Iris pigment epithelial cell (primary cell): ENCODE measurements around the gene NISCH.

Experiments used
- DNase-seq: peaks from one replicate; pipeline ENCODE4 v3.0.0-alpha.2; 2011; ENCODE audit warnings: low read depth

NISCH gene

DNA sequence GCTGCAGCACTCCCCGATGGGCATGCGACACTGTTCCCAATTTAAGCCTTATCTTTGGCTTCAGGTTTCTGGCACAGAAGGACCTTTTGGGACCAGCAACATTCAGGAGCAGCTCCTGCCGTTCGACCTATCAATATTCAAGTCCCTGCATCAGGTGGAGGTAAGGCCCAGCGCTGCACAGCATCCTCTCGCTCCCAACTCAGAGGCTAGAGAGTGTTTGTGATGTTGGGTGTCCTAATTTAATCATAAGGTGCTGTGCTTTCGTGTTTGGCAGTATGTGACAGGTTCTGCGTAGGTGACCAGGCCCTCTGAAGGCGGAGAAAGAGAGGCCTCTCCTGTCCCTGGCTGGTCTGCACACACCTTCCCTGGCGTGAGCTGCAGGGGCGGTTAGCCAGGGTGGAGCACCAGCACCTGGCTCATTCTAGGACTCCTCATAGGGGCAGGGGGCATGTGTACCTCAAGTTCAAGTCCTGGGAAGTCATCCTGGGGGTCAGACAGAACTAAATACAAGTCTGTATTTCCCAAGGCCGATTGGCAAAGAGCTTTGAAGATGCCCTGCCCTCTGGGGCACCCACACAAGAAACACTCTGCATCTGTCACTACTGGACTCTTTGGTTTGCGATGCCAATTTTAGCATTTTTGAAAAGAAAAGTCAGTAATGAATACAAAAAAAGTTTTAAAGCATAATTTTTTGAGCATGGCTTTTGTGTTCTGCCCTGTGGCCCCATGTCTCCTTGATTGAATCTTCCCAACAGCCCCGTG is 17.0 kb downstream of the NISCH start:
- DNase-seq = no peak

- DNase-seq = no peak
Measured at GRCh38 chr3:52473026-52473425, 17.6 kb downstream of the NISCH start.

- DNase-seq = no peak
Measured at GRCh38 chr3:52477076-52477795, 21.8 kb downstream of the NISCH start.

GRCh38 chr3:52477796-52478095 is 22.3 kb downstream of the NISCH start:
- no peak for DNase-seq

DNA sequence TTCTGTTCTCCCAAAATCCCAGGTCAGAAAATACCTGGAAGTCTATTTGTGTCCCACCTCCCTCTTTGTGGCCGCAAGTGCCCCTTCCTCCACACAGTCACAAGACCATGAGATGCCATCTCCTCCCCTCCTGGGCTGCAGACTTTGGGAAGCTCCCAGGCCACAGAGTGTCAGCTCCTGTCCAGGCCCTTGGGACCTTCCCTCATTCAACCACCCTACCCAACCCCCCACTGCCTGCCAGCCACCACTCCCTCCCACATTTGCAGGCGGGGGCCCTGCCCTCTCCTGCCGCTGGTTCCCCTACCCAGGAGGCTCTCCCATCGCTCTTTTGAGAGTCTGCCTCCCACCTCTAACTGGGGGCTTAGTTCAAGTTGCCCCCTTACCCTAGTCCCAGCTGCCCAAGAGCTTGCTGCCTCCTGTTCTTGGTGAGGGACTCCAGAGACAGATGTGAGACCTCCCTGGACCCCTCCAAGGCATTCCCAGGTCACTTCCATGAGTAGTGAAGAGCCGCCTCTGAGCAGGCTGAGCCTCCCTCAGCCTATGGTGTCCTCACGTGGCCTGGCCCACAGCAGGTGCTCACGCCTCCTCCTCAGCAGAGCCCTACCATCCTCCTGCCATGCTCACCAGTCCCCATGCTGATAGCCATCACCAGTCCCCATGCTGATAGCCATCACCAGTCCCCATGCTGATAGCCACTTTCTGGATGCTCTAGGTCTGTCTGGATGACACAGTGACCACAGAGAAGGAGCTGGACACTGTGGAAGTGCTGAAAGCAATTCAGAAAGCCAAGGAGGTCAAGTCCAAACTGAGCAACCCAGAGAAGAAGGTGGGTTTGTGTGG is 23.9 kb downstream of the NISCH start:
- no peak for DNase-seq

GRCh38 chr3:52479877-52480575 is 24.6 kb downstream of the NISCH start:
- DNase-seq = no peak

DNA sequence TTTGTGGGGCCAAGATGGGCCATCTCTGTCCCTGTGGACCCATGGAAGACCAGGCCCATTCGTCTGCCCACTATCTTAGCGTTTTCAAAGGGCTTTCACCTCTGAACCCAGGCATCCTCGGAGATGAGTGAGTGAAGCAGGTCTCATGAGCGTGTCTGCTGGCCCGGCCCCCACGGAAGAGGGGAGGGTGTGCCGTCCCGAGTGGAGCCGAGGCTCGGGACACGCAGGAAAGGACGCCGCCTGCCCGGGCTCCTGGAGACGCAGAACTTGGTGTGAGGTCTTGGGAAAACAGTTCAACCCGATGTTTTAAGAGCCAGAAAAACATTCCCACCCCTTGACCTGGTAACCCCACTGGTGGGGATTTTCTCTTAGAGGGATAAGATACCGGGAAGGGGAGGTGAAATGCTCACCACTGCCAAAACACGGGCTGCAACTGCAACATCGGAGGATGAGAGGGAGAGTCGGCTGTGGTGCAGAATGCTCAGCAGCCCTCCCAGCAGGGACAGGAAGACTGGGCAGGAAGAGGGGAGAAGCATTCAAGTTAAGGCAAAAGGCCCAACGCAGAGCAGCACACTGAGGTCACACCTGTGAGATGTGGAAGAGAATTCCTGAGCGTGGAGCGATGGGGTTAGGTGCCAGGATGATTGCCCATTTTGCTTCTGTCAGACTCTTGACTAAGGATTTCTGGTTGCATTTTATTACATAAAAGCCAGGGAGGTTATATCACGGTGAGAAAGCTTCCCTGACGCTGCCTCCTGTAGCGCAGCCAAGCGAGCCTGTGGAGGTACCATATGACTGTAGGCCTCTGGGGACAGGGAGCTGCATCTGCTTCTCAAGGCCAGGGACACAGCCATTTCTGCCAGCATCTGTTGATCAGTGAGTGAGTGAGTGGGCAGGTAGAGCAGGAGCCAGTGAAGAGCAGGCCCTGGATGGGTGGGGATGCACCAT is 25.6 kb downstream of the NISCH start:
- DNase-seq = no peak

DNA sequence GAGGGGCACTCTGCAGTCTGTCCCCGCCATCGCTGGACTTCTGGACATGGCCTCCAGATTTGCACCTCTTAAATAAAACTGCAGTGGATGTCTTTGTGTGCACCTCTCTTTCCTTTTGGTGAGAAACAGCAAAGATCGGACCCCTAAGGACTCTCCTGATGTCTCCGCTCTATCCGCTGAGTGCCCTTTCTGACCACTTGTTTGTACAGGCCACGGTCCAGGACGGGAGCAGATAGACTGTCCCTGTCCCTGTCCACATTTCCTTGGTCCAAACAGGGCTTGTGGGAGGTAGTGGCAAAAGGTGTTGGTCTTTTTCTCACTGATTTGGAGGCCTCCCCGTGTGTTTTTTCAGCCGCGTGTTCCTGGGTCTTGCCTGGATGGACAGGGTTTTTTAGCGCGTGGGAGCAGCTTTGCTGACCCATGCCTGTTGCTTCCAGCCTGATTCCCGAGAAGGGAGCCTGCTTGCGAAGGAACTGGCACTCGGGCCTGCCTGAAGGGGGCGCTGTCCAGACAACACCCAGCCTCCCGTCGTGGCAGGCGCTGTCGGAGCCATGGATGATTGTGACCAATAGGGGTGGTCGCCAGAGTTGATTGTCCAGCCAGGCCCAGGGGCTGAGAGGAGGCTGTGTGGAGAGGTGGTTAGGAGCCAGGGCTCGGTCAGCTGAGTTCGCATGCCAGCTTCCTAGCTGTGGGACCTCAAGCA is 26.6 kb downstream of the NISCH start:
- no peak for DNase-seq

DNA sequence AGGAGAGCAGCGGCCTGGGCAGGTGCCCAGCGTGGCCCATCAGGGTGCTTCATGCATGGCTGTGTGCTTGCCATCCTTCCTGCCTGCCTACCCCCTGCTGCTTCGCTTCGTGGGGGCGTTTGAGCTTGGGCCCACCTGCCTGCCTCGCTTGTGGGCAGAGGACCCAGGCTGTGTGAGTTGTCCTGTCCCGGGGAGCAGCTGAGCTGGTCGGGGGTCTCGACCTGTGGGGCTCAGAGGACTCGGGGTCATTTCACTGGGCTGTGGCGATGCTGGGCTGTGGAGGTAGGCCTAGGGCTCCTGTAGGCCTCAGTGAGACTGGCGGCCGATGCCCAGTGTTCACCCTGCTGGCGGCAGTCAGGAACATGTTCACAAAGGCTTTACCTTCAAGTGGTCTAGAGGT is 27.7 kb downstream of the NISCH start:
- no peak for DNase-seq

DNA sequence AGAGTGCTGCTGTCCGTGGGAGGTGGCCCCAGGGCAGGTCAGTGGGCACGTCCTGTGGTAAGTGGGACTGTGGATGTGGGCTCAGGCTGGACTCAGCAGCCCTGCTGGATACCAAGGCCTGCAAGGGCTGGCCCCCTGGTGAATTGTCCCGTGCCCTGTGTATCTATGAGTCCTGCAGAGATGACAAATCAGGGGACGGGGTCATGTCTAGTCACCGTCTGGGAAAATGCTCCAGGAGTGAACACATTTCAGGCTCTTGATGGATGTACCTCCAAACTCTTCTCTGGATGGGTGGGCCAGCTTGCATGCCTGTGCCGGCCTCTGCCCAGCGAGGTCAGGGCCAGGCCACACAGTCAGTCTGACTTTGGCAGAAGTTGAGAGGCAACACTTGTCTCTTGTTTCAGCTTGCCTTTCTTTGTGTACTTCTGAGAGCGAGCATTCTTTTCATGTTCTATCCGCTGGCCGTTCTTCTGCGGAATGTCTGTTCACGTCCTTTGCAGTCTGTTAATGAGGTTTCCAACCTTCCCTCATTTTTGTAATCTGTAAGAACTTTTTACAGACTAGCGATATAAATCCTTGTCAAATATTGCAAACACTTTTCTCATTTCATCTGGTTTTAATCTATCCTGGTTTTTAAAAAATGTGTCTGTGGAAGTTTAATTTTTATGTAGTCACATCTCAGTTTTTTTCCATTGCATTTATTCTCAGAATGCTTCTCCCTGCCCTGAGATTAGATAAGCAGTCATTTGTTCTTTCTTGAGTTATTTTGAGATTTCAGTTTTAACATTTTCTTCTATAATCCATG is 28.4 kb downstream of the NISCH start:
- peak; percentile 67 for DNase-seq

DNA sequence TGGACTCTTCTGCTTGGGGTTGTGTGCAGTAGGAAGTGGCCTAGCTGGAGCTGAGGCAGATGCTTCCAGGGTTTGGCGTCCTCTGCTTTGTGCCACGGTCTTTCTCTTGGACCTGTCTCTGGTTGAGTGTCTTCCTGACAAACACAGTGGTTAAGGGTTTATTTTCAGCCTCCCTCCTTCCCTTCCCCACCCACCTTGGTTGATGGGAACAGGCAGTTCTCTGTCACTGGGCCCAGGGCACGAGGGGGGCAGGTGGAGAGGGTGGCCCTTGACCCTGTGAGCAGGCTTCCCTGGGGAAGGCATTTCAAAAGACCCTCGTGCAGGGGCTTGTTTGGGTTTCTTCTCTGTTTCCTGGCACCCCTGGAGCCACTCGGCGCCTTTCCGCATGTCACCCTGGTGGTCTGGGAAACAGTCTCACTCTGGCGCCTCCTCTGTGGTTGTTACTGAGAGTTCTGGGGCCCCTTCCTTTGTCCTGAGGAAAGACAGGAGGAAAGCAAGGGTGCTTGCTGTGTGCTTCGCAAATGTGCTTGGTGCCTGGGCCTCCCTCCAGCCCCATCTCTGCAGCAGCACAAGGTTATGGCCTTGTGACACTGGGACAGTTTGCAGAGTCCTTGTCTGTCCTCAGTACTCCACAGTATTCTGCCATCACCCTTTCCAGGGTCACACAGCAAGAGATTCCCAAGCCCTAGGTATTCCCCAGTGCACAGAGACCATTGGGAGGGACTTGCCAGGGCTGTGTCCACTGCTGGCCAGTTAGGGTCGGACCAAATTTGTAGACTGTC is 29.5 kb downstream of the NISCH start:
- DNase-seq = no peak

GRCh38 chr3:52487050-52487787 is 31.8 kb downstream of the NISCH start:
- no peak for DNase-seq

DNA sequence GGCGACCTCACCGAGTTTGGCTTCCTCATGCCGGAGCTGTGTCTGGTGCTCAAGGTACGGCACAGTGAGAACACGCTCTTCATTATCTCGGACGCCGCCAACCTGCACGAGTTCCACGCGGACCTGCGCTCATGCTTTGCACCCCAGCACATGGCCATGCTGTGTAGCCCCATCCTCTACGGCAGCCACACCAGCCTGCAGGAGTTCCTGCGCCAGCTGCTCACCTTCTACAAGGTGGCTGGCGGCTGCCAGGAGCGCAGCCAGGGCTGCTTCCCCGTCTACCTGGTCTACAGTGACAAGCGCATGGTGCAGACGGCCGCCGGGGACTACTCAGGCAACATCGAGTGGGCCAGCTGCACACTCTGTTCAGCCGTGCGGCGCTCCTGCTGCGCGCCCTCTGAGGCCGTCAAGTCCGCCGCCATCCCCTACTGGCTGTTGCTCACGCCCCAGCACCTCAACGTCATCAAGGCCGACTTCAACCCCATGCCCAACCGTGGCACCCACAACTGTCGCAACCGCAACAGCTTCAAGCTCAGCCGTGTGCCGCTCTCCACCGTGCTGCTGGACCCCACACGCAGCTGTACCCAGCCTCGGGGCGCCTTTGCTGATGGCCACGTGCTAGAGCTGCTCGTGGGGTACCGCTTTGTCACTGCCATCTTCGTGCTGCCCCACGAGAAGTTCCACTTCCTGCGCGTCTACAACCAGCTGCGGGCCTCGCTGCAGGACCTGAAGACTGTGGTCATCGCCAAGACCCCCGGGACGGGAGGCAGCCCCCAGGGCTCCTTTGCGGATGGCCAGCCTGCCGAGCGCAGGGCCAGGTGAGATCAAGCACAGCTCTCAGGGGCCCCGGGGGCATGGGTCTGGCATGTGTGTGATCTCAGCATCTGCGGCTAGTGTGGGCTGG is 32.6 kb downstream of the NISCH start:
- no peak for DNase-seq

DNA sequence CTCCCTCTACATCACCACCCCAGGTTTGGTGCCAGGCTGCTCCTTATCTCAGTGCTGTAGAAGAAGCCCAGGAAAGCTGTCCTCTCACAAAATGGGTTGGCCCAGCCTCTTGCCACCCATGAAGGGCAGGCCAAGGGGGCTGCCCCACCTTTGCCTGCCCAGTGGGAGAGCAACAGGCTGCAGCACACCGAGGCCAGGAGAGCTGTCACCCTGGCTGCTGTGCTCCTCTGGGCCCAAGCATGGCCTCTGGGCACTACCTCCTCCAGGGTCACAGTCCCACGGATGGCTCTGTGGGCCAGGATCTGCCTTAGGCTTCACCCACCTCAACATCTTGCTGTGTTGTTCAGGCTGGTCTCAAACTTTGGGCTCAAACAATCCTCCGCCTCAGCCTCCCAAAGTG is 33.3 kb downstream of the NISCH start:
- DNase-seq = no peak

- DNase-seq = no peak
Measured at GRCh38 chr3:52489453-52489852, 34.0 kb downstream of the NISCH start.

DNA sequence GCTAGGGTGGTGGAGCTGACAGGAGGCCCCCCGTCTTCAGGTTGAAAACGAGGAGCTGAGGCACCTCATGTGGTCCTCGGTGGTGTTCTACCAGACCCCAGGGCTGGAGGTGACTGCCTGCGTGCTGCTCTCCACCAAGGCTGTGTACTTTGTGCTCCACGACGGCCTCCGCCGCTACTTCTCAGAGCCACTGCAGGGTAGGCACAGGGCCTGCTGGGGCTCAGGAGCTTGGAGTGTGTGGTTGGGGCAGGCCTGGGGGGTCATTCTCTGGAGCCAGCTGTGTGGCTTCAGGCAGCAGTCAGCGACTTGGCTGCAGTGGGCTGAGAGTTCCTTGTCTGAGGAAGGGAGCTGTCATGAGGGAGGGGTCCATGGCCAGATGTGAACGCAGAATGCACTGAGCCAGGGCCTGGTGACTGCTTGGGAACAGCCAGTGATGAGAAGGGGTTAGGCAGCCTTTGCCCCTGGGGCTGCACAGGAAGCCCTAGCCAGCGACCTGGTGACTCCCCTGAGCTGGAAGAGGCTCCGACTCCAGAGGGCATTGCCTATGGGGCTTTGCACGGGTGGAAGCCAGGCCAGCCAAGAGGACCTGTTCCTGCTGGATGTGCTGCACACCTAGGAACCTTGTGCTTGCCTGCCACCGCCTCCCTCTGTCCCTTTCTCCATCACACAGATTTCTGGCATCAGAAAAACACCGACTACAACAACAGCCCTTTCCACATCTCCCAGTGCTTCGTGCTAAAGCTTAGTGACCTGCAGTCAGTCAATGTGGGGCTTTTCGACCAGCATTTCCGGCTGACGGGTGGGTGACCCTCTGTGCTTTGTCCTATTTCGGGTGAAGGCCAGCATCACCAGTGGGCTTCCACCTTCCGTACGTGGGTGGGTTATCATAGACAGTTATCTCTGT is 34.9 kb downstream of the NISCH start:
- DNase-seq = no peak
